ENCODE data around the gene TMPRSS3.

The TMPRSS3 gene

GRCh38 chr21:42350318-42350910 is 45.4 kb downstream of the TMPRSS3 start:
- no peaks in the 10 kb centered on the region for H3K36me3 ChIP-seq (ENCODE audit: low read length)
- H3K4me2 ChIP-seq (ENCODE audit: low read depth, low read length, poor library complexity, severe bottlenecking): no peak overlapping the region
- H4K20me1 ChIP-seq (ENCODE audit: low read depth, low read length): no peaks in the 10 kb centered on the region
- no peaks in the 10 kb centered on the region for H3K9me2 ChIP-seq (replicated peaks; ENCODE audit: insufficient read depth, low read length)
- no peak overlapping the region for H3K4me3 ChIP-seq (ENCODE audit: insufficient read depth, low read length, poor library complexity, severe bottlenecking)
- H3K27me3 ChIP-seq (ENCODE audit: low read length): no peaks in the 10 kb centered on the region
- no peak overlapping the region for H2AFZ ChIP-seq (ENCODE audit: low read depth, low read length, severe bottlenecking)
- TF ChIP-seq, protein P1, sequence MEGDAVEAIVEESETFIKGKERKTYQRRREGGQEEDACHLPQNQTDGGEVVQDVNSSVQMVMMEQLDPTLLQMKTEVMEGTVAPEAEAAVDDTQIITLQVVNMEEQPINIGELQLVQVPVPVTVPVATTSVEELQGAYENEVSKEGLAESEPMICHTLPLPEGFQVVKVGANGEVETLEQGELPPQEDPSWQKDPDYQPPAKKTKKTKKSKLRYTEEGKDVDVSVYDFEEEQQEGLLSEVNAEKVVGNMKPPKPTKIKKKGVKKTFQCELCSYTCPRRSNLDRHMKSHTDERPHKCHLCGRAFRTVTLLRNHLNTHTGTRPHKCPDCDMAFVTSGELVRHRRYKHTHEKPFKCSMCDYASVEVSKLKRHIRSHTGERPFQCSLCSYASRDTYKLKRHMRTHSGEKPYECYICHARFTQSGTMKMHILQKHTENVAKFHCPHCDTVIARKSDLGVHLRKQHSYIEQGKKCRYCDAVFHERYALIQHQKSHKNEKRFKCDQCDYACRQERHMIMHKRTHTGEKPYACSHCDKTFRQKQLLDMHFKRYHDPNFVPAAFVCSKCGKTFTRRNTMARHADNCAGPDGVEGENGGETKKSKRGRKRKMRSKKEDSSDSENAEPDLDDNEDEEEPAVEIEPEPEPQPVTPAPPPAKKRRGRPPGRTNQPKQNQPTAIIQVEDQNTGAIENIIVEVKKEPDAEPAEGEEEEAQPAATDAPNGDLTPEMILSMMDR (IDR thresholded peaks at IDR 0.05; ENCODE audit: insufficient read depth, low read length, poor library complexity, severe bottlenecking): no peak
- no peak for TF ChIP-seq EZH2phosphoT487 (conservative IDR thresholded peaks at IDR 0.05; ENCODE audit: low read length)
- no peak overlapping the region for H3K9ac ChIP-seq (ENCODE audit: low read length)
- no peak overlapping the region for H3K27ac ChIP-seq (ENCODE audit: low read depth, low read length)
- H3K79me2 ChIP-seq (ENCODE audit: insufficient read depth, low read length): no peaks in the 10 kb centered on the region
- no peaks in the 10 kb centered on the region for H3K9me3 ChIP-seq (ENCODE audit: insufficient read depth, low read length)
- H3F3A ChIP-seq (ENCODE audit: insufficient read depth): no peaks in the 10 kb centered on the region

GRCh38 chr21:42349420-42350317 is 46.2 kb downstream of the TMPRSS3 start:
- no peaks in the 10 kb centered on the region for H3K9me2 ChIP-seq (replicated peaks; ENCODE audit: insufficient read depth, low read length)
- no peak overlapping the region for H3K4me2 ChIP-seq (ENCODE audit: low read depth, low read length, poor library complexity, severe bottlenecking)
- no peaks in the 10 kb centered on the region for H4K20me1 ChIP-seq (ENCODE audit: low read depth, low read length)
- no peaks in the 10 kb centered on the region for H3K36me3 ChIP-seq (ENCODE audit: low read length)
- H3K9me3 ChIP-seq (ENCODE audit: insufficient read depth, low read length): no peaks in the 10 kb centered on the region
- H3K4me3 ChIP-seq (ENCODE audit: insufficient read depth, low read length, poor library complexity, severe bottlenecking): no peak overlapping the region
- H3F3A ChIP-seq (ENCODE audit: insufficient read depth): no peaks in the 10 kb centered on the region
- H3K9ac ChIP-seq (ENCODE audit: low read length): no peak overlapping the region
- TF ChIP-seq, protein P1 (IDR thresholded peaks at IDR 0.05; ENCODE audit: insufficient read depth, low read length, poor library complexity, severe bottlenecking): no peak
- TF ChIP-seq EZH2phosphoT487 (conservative IDR thresholded peaks at IDR 0.05; ENCODE audit: low read length): no peak
- no peaks in the 10 kb centered on the region for H3K27me3 ChIP-seq (ENCODE audit: low read length)
- no peak overlapping the region for H2AFZ ChIP-seq (ENCODE audit: low read depth, low read length, severe bottlenecking)
- H3K27ac ChIP-seq (ENCODE audit: low read depth, low read length): no peak overlapping the region
- no peaks in the 10 kb centered on the region for H3K79me2 ChIP-seq (ENCODE audit: insufficient read depth, low read length)

- no peaks in the 10 kb centered on the region for H3K27me3 ChIP-seq (ENCODE audit: low read length)
- H3K4me3 ChIP-seq (ENCODE audit: insufficient read depth, low read length, poor library complexity, severe bottlenecking): no peak overlapping the region
- H3K9me2 ChIP-seq (replicated peaks; ENCODE audit: insufficient read depth, low read length): no peaks in the 10 kb centered on the region
- no peaks in the 10 kb centered on the region for H4K20me1 ChIP-seq (ENCODE audit: low read depth, low read length)
- no peaks in the 10 kb centered on the region for H3F3A ChIP-seq (ENCODE audit: insufficient read depth)
- H3K36me3 ChIP-seq (ENCODE audit: low read length): no peaks in the 10 kb centered on the region
- H2AFZ ChIP-seq (ENCODE audit: low read depth, low read length, severe bottlenecking): no peak overlapping the region
- H3K9me3 ChIP-seq (ENCODE audit: insufficient read depth, low read length): no peaks in the 10 kb centered on the region
- TF ChIP-seq, protein P1 (IDR thresholded peaks at IDR 0.05; ENCODE audit: insufficient read depth, low read length, poor library complexity, severe bottlenecking): no peak
- TF ChIP-seq EZH2phosphoT487 (conservative IDR thresholded peaks at IDR 0.05; ENCODE audit: low read length): no peak
- H3K27ac ChIP-seq (ENCODE audit: low read depth, low read length): no peak overlapping the region
- no peaks in the 10 kb centered on the region for H3K79me2 ChIP-seq (ENCODE audit: insufficient read depth, low read length)
- H3K9ac ChIP-seq (ENCODE audit: low read length): no peak overlapping the region
- H3K4me2 ChIP-seq (ENCODE audit: low read depth, low read length, poor library complexity, severe bottlenecking): no peak overlapping the region
Observed at GRCh38 chr21:42348762-42349161, 47.1 kb downstream of the TMPRSS3 start.

Measured in SU-DHL-6 (cell line).